T47D (cell line): ENCODE measurements around the gene CLDN22.

ENCODE experiments used
- DNase-seq, 2 experiments: peaks; one replicate each; pipeline versions ENCODE4 v3.0.0 to v3.0.0-alpha.2; 2011 to 2012; ENCODE audit warnings: low read depth in 1 of 2, low spot score in 1 of 2
- JUND ChIP-seq: IDR thresholded peaks from 2 replicates; pipeline ENCODE4 v1.6.1; 2012; ENCODE audit warnings: low read depth
- in situ Hi-C: cut with HindIII; loops from 2 replicates; pipeline ENCODE4 v1.10.0; 2016; ENCODE audit warnings: low sequenced_read_pairs, low pct_unique_long_range_greater_than_20kb

Gene CLDN22

DNA sequence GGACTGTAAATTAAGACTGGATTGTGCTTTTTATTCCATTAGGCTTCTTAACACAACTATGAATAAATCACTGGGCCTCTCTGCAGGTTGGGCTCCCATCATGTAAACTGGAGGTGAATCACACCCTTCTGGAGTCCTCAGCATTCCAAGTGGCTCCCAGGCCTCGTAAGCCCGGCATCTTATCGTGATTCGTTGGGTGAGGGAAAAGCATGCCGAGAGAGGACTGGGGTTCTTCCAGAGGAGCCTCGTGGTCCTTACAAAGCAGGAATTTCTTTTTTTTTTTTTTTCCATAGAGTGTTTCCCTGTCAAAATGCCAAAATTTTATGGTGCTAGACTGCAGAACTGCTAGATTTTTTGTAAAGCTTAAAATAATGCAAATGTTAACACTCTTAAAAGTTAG is 20.0 kb downstream of the CLDN22 start:
- in situ Hi-C loops: no loop called here
- TF ChIP-seq JUND: no peak
- no peak for DNase-seq

DNA sequence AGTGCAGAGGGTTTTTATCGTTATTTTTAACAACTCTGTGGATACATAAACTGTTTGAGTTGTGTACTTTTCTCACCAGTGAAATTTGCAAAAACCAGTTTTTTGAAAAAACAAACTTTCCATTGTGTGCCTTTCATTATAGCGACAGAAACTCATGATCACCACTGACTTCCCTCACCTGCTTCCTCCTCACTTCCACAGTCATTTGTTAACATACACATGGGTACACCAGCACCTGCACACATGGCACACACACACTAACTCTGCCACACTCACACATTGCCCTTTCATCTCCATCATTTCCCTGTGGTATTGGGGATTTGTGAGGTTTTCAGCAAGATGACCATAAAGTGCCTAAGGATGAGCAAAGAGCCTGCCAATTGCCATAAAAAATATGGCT is 20.6 kb downstream of the CLDN22 start:
- no peak for DNase-seq
- TF ChIP-seq JUND: no peak
- in situ Hi-C loops: no loop called here

DNA sequence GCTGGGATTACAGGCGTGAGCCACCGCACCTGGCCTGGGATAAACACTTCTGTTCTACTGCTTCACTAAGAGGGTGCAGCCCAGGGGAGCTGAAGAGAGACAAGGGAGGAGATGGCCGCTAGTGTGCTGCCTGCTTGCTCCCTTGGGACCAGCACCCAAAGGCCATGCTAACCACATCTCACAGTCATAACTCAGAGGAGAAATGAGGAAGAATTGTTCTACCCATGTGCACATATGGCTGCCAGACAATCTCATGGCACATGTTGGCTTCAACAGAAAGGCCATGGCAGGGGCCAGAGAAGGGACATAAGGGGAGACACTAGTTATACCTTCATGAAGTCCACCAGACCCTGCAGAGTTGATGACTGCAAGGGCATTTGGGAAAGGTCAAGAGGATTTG is 22.4 kb downstream of the CLDN22 start:
- no peak for TF ChIP-seq JUND
- in situ Hi-C loops: no loop called here
- DNase-seq: no peak

DNA sequence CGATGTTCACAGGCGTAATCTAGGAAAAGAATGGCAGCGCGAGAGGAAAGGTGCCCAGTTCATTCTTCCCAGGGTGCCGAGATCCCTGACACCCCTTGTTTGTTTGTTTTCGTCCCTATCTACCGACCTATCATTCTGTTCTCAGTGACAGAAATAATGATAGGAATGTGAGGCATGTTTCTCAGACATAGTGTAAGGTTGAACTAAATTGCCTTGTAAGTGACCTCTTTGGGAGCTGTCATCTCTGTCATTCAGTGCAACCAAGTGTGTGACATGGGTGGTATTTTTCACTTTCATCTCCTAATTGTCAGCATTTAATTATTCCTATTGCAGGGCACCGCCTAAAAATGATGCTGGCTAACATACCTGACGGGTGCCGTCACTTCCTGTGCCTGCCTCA is 24.4 kb downstream of the CLDN22 start:
- DNase-seq: no peak
- TF ChIP-seq JUND: no peak
- in situ Hi-C loops: no loop called here

DNA sequence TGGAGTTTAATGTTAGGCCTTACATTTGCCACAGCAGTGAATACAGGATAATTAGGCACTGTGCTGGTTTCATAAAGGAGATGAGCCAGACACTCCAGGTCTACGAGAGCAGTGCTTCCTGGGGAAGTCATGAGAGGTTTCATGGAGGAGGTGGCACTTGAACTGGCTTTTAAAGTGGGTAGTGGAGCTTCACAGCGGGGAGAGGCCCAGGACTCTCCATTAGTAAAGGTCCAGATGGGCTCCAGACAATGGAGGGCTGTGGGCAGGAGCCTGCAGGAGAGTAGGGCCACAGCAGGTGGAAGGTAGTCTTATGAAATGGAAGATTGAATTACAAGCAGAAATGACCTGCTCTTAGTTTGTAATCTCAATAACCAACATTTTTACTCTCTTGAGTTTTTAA is 29.0 kb downstream of the CLDN22 start:
- in situ Hi-C loops: no loop called here
- no peak for TF ChIP-seq JUND

DNA sequence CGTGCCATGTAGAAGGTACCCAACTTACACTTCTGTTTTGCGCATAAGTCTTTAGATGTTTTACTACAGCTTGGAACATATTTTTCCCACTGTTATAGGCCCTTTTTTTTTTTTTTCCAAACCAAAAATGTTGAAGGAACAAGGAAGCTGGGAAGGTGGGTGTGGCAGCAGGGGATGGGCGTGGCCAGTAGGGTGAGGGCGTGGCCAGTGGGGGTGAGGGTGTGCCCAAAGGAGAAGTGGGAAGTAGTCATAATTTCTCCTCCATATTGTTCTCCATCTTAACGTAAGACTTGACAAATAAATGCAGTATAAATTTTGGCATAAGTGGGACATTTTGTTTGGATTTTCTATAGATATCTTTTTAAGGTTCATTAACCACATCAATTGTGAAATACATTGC is 30.4 kb downstream of the CLDN22 start:
- peak in 1 of 2 experiments; percentile 23 for DNase-seq

More for the DNA sequence above, 29.0 kb downstream of the CLDN22 start:
- DNase-seq: no peak

DNA sequence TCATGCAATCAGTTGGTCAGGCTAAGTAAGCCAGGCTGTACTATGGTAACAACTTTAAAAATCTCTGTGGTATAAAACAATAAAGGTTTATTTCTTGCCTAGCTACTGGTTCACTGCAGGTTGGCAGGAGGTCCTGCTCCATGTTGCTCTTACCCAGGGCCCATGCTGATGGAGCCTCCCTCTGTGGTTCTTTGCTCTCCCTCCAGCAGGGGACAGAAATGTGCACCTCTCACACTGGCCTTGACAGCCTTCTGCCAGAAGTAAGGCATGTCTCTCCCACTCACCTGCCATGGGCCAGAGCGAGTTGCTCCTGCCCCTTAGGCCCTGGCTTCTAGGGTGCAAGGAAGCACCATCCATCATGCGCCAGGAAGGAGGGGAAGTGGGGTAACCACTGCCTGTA is 31.1 kb downstream of the CLDN22 start:
- in situ Hi-C loops: no loop called here

More for the DNA sequence above, 30.4 kb downstream of the CLDN22 start:
- no peak for TF ChIP-seq JUND
- in situ Hi-C loops: no loop called here

DNA sequence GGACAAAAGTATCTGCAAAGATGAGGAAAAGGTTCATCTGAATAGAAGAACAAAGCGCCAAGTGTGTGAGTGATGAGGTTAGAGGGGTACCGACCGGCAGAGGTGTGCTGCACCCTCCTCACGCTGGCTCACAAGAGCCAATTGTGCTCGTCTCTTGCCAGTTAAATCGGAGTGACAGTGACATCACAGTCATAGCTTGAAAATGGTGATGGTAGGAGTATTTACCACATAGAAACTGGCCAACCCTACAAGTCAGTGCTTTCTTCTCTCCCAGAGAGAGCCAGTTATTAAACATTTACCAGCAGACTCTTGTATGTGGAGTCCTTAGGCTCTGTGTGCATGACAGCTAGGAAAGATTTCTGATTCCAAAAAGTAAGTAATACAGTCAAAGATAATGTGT is 32.4 kb downstream of the CLDN22 start:
- in situ Hi-C loops: no loop called here
- TF ChIP-seq JUND: no peak
- no peak for DNase-seq

More for the DNA sequence above, 31.1 kb downstream of the CLDN22 start:
- DNase-seq: peak in 1 of 2 experiments; percentile 12
- no peak for TF ChIP-seq JUND

DNA sequence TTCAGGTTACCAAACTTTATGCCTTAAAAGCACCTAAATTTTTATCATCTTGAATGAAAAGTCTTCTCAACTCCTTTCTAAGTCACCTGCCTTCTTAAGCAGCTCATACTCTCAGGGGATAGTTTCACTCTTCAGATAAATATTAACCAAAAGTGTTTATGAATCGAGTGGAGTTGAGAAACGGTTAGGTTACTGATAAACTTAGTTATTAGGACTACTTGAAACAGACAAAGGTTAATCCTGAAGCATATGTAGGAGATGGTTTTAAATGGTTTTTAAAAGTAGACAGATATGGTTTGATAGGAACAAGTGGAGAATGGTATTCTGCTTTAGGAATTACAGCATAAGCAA is 32.8 kb downstream of the CLDN22 start:
- DNase-seq: no peak
- no peak for TF ChIP-seq JUND
- in situ Hi-C loops: no loop called here

DNA sequence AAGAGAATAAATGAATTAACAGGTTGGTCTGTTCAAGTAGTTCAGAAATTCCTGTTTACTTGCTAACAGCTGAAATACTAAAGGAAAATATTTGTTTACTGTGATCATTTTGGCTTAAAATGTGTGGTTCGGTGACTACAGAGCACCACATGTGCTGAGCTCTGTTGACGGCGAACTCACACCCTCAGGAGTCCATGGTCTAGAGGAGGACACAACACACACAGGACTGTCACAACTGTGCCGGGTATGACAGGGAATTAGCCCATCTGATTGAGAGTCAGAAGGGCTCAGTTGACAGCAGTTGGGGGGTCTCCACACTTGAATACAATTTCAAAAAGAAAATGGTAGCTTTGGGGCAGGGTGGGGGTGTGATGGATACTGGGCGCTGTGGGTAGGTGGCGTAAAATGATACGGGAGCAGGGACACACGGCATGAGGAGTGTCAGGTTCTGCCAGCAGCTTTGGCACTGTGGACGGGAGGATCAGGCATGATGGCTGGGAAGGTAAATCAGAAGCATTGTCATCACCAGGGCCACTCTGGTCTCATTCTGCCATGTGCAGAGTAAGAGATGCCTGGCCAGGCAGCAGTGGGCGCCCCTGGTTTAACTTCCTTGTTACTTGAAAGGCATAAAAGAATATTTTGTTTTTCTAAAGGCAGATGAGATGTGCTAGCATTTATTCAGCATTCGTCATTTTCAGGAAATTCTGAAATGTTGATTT is 33.3 kb downstream of the CLDN22 start:
- no peak for TF ChIP-seq JUND
- DNase-seq: no peak
- in situ Hi-C loops: no loop called here

DNA sequence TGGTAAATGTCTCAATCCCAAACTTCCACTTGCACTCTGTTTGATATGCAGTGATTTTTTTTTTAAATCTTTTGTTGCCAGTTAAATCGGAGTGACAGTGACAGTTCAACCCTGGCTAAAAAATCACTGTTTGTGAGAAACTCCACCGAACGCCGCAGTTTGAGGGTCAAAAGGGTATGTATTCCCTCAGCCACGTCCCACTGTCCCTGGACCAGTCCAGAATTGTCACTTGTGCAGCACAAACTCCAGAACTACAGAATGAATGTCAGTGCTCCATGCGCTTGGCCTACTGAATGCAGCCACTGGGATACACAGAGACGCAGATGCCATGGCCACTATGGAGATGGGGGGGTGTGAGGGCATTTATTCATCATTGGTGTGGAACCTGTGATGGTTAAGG is 34.2 kb downstream of the CLDN22 start:
- in situ Hi-C loops: no loop called here
- DNase-seq: no peak
- TF ChIP-seq JUND: no peak

DNA sequence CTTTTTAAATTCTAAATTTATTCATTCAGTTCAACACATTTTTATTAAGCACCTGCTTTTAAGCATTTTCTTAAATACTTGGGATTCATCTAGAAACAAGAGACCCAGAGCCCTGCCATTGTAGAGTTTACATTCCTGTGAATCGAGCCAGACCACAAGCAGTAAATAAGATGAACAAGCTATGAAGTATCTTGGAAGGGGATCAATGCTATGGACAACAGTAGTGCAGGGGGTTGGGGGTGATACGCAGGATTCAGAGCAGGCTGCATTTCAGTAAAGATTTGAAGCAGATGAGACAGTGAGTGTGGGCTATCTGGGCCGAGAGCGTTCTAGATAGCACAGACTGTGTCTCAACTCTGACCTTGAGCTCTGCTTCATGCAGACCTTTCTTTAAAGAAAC is 35.1 kb downstream of the CLDN22 start:
- in situ Hi-C loops: no loop called here
- no peak for DNase-seq
- no peak for TF ChIP-seq JUND

DNA sequence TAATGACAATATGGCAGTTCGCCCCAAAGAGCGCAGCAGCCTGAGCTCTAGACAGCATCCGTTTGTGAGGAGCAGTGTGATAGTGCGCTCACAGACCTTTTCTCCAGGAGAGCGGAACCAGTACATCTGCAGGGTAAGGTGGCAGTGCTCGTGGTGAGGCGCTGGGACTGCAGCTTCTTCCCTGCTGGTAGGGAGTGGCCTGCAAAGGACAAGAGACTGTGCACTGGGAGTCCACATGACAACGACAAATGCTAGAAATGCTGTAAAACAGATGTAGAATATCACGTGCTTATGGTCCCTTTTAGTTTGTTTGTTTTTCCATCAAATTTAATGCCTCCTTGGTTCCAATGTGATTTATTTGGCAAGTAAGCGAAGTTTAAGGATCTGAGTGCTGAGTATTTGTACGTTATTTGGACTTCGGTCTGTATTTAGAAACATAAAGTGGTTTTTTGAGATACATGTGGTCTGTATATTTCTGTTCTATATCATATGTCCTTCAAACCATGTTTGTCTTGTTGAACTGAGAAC is 35.8 kb downstream of the CLDN22 start:
- no peak for TF ChIP-seq JUND
- DNase-seq: no peak
- in situ Hi-C loops: no loop called here

DNA sequence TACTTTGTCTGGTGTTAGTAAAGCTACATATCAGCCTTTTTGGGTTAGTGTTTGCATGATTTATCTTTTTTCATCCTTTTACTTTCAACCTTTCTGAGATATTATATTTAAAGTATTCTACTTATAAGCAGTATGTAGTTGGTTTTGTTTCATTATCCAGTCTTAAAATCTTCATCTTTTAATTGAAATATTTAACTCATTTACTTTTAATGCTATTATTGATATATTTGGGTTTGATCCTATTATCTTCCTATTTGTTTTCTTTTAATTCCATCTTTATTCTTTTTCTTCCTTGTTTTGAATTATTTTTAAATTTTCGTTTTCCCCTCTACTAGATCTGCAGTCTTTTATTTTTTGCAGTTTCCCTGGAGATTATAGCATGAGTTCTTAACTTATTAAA is 44.0 kb downstream of the CLDN22 start:
- DNase-seq: no peak
- in situ Hi-C loops: no loop called here
- TF ChIP-seq JUND: no peak
